ENCODE results near the gene FAM180A.
"Not testable (repeated sequence)": the region's sequence is repeated elsewhere in the genome, so short reads cannot be mapped to it uniquely, and the experiment has no call there.

FAM180A gene
- total RNA-seq: 0 reads per million in 4 donors

DNA sequence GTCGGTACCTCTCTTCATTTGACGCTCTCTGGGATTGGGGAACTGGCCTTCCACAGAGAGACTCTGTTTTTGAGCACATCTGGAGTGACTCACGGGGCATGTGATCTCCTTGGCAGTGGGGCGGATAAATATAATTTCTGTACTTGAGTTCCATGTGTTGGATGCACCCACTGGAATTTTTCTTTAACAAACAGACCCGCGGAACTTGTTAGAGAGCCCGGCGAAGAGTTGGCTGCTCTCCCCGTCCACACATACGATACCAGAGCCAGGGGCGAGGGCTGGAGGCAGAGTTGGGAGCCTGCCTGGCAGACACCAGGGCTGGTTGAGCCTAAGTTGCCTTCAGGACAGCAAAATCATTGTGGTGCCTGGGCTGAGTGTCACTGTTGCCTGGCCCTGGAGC lies at the start of gene FAM180A:
Gene FAM180A, minus strand, starts transcription at position 44 of the 400 bp plus-strand sequence. CDS start 233 bp downstream, outside the sequence.
- no peak for DNase-seq

- no peak for DNase-seq
Measured at GRCh38 chr7:135798095-135798494, 49.5 kb upstream of the FAM180A start.

- no peak for DNase-seq
Measured at GRCh38 chr7:135795846-135796570, 47.4 kb upstream of the FAM180A start.

GRCh38 chr7:135793841-135794240 lies 45.2 kb upstream of the FAM180A start:
- no peak for DNase-seq

DNA sequence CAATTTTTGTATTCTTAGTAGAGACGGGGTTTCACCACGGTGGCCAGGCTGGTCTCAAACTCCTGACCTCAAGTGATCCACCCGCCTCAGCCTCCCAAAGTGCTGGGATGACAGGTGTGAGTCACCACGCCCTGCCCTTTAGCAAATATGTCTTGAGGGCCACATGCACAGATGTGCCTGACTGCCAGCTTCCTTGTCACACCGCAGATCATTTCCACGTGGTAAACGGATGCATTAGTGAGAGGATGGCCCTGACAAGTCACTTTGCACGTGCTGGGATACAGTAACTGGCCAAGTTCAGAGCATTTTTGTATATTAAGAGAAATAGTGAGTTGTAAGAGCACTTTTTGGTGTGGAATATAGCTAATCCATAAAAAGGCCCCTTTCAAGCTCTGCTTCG lies 44.3 kb upstream of the FAM180A start:
- DNase-seq: no peak

DNA sequence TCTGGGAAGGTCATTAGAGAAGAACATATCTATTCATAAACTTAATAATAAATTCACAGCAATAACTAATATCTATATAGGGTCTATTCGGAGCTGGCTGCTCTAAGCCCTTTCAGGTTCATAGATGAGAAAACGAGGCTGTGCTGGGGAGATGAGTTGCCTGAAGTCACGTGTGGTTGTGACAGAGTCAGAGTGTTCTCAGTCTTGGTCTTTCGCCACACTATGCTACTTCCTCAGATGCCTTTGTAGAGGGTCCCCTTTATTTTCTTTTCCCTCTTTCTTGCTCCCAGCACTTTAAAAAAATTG lies 43.7 kb upstream of the FAM180A start:
- DNase-seq: no peak

- DNase-seq: no peak
Measured at GRCh38 chr7:135791543-135792362, 43.1 kb upstream of the FAM180A start.

- DNase-seq: no peak
Measured at GRCh38 chr7:135790371-135790977, 41.9 kb upstream of the FAM180A start.

GRCh38 chr7:135789956-135790355 lies 41.3 kb upstream of the FAM180A start:
- DNase-seq: no peak

DNA sequence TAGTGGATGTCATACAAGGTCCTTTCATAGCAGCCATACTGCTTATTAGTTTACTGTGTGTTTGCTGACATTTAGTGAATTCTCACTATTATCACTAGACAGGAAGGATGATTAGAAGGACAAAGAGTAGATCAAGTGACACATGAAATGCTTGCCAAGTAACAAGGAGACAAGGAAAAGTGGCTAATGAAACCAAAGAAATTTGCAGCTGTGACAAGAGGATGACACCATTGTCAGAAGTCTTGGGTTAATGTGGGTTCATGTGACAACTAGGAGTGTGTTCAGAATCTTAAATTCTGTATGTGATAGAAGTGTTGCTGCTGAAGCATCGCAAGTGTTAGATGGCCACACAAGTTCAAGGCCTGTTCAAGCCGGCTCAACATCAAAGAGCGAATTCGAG lies 40.8 kb upstream of the FAM180A start:
- no peak for DNase-seq

- no peak for DNase-seq
Measured at GRCh38 chr7:135786911-135787310, 38.3 kb upstream of the FAM180A start.

- DNase-seq: no peak
Measured at GRCh38 chr7:135785065-135785464, 36.5 kb upstream of the FAM180A start.

DNA sequence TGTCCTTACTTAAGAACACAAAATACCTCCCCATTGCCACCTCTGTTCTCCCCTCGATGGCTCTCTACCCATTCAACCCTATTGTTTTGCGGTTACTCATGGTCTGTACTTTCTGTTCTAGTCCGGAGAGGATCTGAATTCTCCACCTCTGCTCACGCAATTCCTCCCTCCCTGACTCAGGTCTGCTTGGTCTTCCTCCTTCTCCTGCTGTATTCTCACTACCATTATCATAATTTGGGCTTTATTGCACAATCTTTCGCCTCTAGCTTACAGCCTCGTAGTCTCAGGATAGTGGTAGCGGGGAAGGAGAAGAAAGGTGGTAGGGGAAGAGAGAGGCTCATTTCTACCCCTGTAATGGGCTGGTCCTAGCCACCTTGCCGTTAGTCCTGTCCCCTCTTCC lies 35.4 kb upstream of the FAM180A start:
- DNase-seq: no peak

DNA sequence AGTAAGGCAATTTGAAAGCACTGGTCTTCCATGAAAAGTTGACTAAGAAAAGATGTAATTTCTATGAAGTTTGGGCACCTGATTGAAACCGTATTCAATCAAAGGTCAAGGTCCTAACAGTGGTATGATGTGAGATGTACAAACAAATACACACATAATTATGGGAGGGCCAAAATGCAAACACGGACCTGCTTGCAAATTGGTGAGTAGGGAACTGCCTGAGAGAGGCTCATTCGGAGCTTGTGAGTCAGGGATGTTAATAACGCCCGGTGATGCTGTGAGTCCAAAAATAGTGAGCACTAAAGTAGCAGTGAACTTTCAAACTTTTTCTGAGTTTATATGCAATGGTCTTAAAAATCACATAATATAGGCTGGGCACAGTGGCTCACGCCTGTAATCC lies 34.2 kb upstream of the FAM180A start:
- no peak for DNase-seq

- DNase-seq: no peak
Measured at GRCh38 chr7:135782377-135782776, 33.8 kb upstream of the FAM180A start.

DNA sequence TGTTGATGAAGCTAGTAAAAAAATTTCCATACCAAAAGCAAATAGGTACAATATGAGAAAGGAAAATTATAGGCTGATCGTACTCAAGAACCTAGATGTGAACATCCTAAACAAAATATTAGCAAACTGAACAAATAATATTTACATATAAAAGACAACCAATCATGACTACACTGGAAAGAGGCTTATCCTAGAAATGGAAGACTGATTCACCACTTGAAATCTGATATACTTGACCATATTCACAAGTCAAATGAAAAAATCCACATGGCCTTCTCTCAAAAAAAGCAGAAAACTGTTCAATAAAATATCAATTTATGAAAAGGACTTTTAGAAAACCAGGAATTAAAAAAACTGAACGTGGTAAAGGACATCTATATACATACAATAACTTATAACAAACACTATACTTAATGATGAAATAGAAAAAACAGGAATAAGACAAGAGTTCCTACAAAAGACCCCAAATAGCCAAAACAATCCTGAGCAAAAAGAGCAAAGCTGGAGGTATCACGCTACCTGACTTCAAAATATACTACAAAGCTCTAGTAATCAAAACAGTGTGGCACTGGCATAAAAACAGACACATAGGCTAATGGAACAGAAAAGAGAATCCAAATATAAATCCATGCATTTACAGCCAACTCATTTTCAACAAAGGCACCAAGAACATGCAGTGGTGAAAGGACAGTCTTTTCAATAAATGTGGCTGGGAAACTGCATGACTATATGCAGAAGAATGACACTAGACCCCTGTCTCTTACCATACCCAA lies 29.2 kb upstream of the FAM180A start:
- DNase-seq: no peak

GRCh38 chr7:135775915-135776314 lies 27.3 kb upstream of the FAM180A start:
- not testable (repeated sequence) for DNase-seq

DNA sequence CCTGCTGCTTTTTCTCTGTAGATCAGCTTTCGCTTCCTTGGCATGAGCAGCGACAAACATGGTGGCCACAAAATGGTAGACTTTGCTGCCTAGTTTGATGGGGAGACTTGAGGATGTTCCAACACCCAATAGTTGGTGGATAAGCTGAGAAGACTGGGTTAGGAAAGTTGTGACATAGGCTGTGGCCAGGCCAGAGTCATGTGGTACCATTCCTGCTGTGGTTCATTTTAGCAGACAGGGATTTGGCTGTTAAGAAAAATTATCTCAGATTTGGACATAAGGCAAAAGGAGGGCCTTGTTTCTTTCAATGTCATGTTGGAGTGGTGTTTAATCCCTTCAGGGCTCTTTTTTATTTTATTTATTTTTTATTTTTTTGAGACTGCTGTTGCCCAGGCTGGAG lies 26.6 kb upstream of the FAM180A start:
- no peak for DNase-seq

DNA sequence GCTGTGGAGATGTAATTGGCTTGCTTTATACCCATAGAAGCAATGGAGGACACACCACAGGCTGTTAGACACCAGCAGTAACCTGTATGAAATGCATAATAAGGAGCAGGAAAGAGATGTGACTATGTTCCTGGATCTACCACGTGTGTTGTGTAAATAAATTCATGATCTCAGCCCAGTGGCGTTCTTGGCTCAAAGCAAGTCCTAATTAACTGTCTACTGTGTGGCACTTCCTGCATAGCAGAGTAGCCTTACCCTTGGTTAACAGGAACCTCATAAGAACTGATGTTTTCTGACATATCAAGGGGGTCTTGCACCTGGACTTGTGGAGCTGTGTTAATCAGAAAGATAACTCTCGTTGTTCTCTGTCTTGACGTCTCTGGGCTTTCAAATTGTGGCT lies 25.7 kb upstream of the FAM180A start:
- no peak for DNase-seq

DNA sequence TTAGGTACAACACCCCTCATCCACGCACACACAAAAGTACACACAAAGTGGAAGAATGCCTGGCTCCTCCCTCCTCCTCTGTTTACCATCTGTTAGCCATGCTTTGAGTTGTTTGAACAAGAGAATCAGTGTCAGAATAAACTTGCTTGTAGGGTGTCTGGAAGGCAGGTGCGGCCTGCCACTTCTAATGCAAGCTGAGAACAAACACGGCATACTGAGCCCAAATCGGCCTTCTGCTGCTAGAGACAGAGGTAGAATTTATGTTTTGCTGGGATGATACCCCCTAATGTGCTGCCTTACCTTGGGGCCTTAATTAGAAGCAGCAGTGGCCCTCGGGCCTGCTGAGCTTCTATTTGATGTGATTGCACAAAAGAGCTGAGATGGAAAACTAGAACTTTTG lies 24.9 kb upstream of the FAM180A start:
- DNase-seq: no peak

GRCh38 chr7:135772639-135773222 lies 24.1 kb upstream of the FAM180A start:
- no peak for DNase-seq

DNA sequence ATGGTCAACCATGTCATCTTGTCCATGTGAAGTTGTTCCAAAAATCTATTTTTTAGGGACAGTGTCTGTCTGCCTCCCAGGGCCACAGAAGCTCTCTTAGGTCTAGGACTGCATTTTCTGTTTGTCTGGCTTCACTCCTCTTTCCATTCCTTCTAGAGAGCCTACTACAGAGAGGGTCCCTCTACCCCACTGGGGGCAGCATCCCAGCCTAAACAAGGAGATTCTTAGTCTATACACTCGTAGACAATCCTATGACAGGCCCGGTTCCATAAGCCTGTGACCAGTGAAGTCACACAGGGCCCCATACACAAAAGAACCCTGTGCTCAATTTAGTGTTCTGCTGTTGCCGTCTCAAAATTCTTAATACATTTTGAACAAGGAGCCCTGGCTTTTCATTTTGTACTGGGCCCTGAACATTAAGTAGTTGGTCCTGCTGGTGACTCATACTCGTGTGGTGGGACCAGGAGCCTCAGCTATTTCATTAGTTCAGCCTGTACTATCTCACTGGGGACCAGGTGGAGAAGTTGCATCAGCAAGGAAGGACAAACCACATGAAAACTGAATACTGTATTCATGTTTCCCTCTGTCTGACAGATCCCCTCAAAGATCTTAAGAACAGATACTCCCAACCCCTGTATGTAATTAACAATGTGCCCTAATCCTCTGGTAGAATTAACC lies 23.5 kb upstream of the FAM180A start:
- DNase-seq: no peak
